Glutamatergic neuron (in vitro differentiated cells): ENCODE data around the gene CNTNAP2. TPM values are rescaled to one million over a fixed set of nuclear protein-coding genes. Genes with fewer than 3 reads are reported as not detected.

ENCODE experiments used
- DNase-seq: peaks from one replicate; pipeline ENCODE4 v3.0.0; 2022
- H3K27ac Mint-ChIP-seq: one replicate; pipeline ENCODE4 v1.8.0; 2020; ENCODE audit warnings: mild to moderate bottlenecking, mixed read lengths, inconsistent platforms; ENCODE audit not compliant: unreplicated experiment
- H3K27me3 Mint-ChIP-seq: one replicate; pipeline ENCODE4 v1.8.0; 2020; ENCODE audit warnings: mild to moderate bottlenecking, moderate library complexity, mixed read lengths, inconsistent platforms; ENCODE audit not compliant: unreplicated experiment
- H3K36me3 Mint-ChIP-seq: one replicate; pipeline ENCODE4 v1.8.0; 2020; ENCODE audit warnings: mild to moderate bottlenecking, mixed read lengths, inconsistent platforms; ENCODE audit not compliant: unreplicated experiment
- H3K4me1 Mint-ChIP-seq: one replicate; pipeline ENCODE4 v1.8.0; 2020; ENCODE audit warnings: mild to moderate bottlenecking, low read depth, mixed read lengths, inconsistent platforms; ENCODE audit not compliant: unreplicated experiment
- H3K4me3 Mint-ChIP-seq: one replicate; pipeline ENCODE4 v1.8.0; 2020; ENCODE audit warnings: mild to moderate bottlenecking, mixed read lengths, inconsistent platforms; ENCODE audit not compliant: unreplicated experiment
- H3K9me3 Mint-ChIP-seq: one replicate; pipeline ENCODE4 v1.8.0; 2020; ENCODE audit warnings: mild to moderate bottlenecking, moderate library complexity, mixed read lengths, inconsistent platforms; ENCODE audit not compliant: unreplicated experiment
- CTCF ChIP-seq: fragments of 200-600 bp; sonication (generic); IDR thresholded peaks from one replicate; pipeline ENCODE4 v1.5.0; 2021; ENCODE audit not compliant: partially characterized antibody, unreplicated experiment
- total RNA-seq: library from RNA; stranded (reverse); fragmentation: NEBNext Ultra II Directional; extraction: Animal tissue kit (Norgen Biotek cat#: 25700); gene quantifications from one replicate; pipeline ENCODE4 v1.2.1, GENCODE V29; 2021; ENCODE audit not compliant: unreplicated experiment

Gene CNTNAP2
- total RNA-seq, 1 donor from 2014 or later = 25.8 TPM

- Mint-ChIP-seq H3K27ac (no peak overlapping the region), H3K9me3 (no peaks in the 10 kb centered on the region), H3K27me3 (no peaks in the 10 kb centered on the region), H3K4me3 (no peak overlapping the region), H3K36me3 (no peaks in the 10 kb centered on the region), H3K4me1 (no peaks in the 10 kb centered on the region)
- DNase-seq = no peak
- no peak for TF ChIP-seq CTCF
Observed at GRCh38 chr7:147071536-147071935, 954.9 kb downstream of the CNTNAP2 start.

GRCh38 chr7:147078312-147078711 is 961.7 kb downstream of the CNTNAP2 start:
- no peak for TF ChIP-seq CTCF
- no peak for DNase-seq
- Mint-ChIP-seq H3K36me3 (no peaks in the 10 kb centered on the region), H3K27ac (no peak overlapping the region), H3K4me1 (no peaks in the 10 kb centered on the region), H3K27me3 (no peaks in the 10 kb centered on the region), H3K4me3 (no peak overlapping the region), H3K9me3 (no peaks in the 10 kb centered on the region)

GRCh38 chr7:147079083-147079482 is 962.5 kb downstream of the CNTNAP2 start:
- DNase-seq = no peak
- Mint-ChIP-seq H3K4me3 (no peak overlapping the region), H3K27ac (no peak overlapping the region), H3K27me3 (no peaks in the 10 kb centered on the region), H3K4me1 (no peaks in the 10 kb centered on the region), H3K36me3 (no peaks in the 10 kb centered on the region), H3K9me3 (no peaks in the 10 kb centered on the region)
- no peak for TF ChIP-seq CTCF

GRCh38 chr7:147079921-147080420 is 963.4 kb downstream of the CNTNAP2 start:
- H3K27me3 Mint-ChIP-seq = no peaks in the 10 kb centered on the region
- H3K9me3 Mint-ChIP-seq = no peaks in the 10 kb centered on the region
- H3K27ac Mint-ChIP-seq = no peak overlapping the region
- no peaks in the 10 kb centered on the region for H3K4me1 Mint-ChIP-seq
- DNase-seq = no peak
- TF ChIP-seq CTCF = no peak
- H3K36me3 Mint-ChIP-seq = no peaks in the 10 kb centered on the region
- no peak overlapping the region for H3K4me3 Mint-ChIP-seq

- no peak for DNase-seq
- H3K9me3 Mint-ChIP-seq = no peaks in the 10 kb centered on the region
- TF ChIP-seq CTCF = no peak
- no peaks in the 10 kb centered on the region for H3K27me3 Mint-ChIP-seq
- no peaks in the 10 kb centered on the region for H3K36me3 Mint-ChIP-seq
- no peak overlapping the region for H3K27ac Mint-ChIP-seq
- no peak overlapping the region for H3K4me3 Mint-ChIP-seq
- no peaks in the 10 kb centered on the region for H3K4me1 Mint-ChIP-seq
Observed at GRCh38 chr7:147081117-147081516, 964.5 kb downstream of the CNTNAP2 start.
